HL-60 (cell line): ENCODE data around the gene MSI1.

Source experiments
- GABPA ChIP-seq: IDR thresholded peaks from 2 replicates; pipeline ENCODE4 v1.6.1; 2012; ENCODE audit warnings: low read depth
- POLR2AphosphoS5 ChIP-seq: IDR thresholded peaks from 2 replicates; pipeline ENCODE4 v1.6.1; 2012; ENCODE audit warnings: low read depth
- SPI1 ChIP-seq: IDR thresholded peaks from 2 replicates; pipeline ENCODE4 v1.6.1; 2012; ENCODE audit warnings: low read depth, mild to moderate bottlenecking, borderline replicate concordance
- TF ChIP-seq, protein P1 (sequence below): IDR thresholded peaks from one replicate; pipeline ENCODE4 v1.5.1; 2011; ENCODE audit warnings: low read length, control low read depth, inconsistent platforms; ENCODE audit not compliant: insufficient read depth
- TF ChIP-seq, protein P2 (sequence below): IDR thresholded peaks from 2 replicates; pipeline ENCODE4 v1.6.1; 2012; ENCODE audit warnings: low read depth; ENCODE audit not compliant: insufficient replicate concordance

DNA sequence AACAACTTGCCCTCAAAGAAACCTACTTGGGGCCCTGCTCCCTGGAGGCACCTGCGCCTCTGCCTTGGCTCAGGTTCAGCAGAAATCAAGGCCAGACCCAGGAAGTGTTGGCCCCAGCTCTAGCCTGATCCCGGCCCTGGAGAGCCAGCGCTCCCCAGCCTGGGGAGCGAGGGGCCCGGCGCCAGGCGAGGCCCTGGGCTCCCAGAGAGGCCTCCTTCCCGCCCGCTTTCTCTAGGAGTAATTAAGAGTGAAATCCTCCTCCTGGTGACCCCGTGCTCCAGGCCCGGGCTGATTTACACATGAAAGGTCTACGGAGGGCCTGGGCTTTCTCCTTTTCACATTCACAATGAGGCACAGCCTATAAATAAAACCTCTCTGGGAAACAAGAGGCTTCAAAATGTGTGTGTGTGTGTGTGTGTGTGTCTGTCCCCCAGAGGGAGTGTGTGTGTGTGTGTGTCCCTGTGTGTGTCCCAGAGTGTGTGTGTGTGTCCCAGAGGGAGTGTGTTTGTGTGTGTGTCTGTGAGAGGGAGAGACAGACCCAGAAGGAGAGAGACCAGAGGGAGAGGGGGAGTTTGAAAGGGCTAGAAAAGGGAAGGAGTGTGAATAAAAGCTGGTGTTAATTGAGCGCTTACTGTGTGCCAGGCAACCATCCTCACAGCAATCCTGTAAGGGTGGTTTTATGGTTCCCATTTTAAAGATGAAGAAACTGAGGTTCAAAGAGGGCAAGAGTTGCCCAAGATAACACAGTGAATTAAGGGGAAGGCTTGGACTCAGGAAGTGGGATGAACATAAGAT lies 45.1 kb upstream of the MSI1 start:
- TF ChIP-seq, protein P1, sequence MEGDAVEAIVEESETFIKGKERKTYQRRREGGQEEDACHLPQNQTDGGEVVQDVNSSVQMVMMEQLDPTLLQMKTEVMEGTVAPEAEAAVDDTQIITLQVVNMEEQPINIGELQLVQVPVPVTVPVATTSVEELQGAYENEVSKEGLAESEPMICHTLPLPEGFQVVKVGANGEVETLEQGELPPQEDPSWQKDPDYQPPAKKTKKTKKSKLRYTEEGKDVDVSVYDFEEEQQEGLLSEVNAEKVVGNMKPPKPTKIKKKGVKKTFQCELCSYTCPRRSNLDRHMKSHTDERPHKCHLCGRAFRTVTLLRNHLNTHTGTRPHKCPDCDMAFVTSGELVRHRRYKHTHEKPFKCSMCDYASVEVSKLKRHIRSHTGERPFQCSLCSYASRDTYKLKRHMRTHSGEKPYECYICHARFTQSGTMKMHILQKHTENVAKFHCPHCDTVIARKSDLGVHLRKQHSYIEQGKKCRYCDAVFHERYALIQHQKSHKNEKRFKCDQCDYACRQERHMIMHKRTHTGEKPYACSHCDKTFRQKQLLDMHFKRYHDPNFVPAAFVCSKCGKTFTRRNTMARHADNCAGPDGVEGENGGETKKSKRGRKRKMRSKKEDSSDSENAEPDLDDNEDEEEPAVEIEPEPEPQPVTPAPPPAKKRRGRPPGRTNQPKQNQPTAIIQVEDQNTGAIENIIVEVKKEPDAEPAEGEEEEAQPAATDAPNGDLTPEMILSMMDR, result no peak
- TF ChIP-seq GABPA (no peak), POLR2AphosphoS5 (no peak), SPI1 (no peak)
- TF ChIP-seq, protein P2, sequence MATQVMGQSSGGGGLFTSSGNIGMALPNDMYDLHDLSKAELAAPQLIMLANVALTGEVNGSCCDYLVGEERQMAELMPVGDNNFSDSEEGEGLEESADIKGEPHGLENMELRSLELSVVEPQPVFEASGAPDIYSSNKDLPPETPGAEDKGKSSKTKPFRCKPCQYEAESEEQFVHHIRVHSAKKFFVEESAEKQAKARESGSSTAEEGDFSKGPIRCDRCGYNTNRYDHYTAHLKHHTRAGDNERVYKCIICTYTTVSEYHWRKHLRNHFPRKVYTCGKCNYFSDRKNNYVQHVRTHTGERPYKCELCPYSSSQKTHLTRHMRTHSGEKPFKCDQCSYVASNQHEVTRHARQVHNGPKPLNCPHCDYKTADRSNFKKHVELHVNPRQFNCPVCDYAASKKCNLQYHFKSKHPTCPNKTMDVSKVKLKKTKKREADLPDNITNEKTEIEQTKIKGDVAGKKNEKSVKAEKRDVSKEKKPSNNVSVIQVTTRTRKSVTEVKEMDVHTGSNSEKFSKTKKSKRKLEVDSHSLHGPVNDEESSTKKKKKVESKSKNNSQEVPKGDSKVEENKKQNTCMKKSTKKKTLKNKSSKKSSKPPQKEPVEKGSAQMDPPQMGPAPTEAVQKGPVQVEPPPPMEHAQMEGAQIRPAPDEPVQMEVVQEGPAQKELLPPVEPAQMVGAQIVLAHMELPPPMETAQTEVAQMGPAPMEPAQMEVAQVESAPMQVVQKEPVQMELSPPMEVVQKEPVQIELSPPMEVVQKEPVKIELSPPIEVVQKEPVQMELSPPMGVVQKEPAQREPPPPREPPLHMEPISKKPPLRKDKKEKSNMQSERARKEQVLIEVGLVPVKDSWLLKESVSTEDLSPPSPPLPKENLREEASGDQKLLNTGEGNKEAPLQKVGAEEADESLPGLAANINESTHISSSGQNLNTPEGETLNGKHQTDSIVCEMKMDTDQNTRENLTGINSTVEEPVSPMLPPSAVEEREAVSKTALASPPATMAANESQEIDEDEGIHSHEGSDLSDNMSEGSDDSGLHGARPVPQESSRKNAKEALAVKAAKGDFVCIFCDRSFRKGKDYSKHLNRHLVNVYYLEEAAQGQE, result no peak
